Measurements from ENCODE around the gene RB1.
"Not testable (repeated sequence)": the region's sequence is repeated elsewhere in the genome, so short reads cannot be mapped to it uniquely, and the experiment has no call there.

GRCh38 chr13:48426755-48427298, 123.3 kb downstream of the RB1 start:
- not testable (repeated sequence) for TF ChIP-seq CTCF, POLR2A (IDR thresholded peaks at IDR 0.05)
